NCI-H1930 (cell line): Measurements from ENCODE around the gene PPARA.
"Not testable (repeated sequence)": the region's sequence is repeated elsewhere in the genome, so short reads cannot be mapped to it uniquely, and the experiment has no call there.

ENCODE experiments used
- DNase-seq, 2 experiments: peaks; one replicate each; lab custom pipeline; 2025; lab: John Stamatoyannopoulos, UW

Gene PPARA

GRCh38 chr22:46126853-46127385, 23.4 kb upstream of the PPARA start:
- no peak for DNase-seq

- DNase-seq, result no peak
Measured at GRCh38 chr22:46127556-46127955, 22.8 kb upstream of the PPARA start.

- no peak for DNase-seq
Measured at GRCh38 chr22:46128606-46129005, 21.7 kb upstream of the PPARA start.

GRCh38 chr22:46129390-46130041, 20.8 kb upstream of the PPARA start:
- DNase-seq, result no peak

- DNase-seq, result no peak
Measured at GRCh38 chr22:46131151-46131587, 19.2 kb upstream of the PPARA start.

- not testable (repeated sequence) for DNase-seq
Measured at GRCh38 chr22:46132193-46132829, 18.0 kb upstream of the PPARA start.

GRCh38 chr22:46132830-46133587, 17.3 kb upstream of the PPARA start:
- no peak for DNase-seq

- DNase-seq, result no peak
Measured at GRCh38 chr22:46133588-46133855, 16.8 kb upstream of the PPARA start.

GRCh38 chr22:46134111-46134705, 16.1 kb upstream of the PPARA start:
- DNase-seq, result no peak

GRCh38 chr22:46135611-46136485, 14.5 kb upstream of the PPARA start:
- DNase-seq, result no peak

GRCh38 chr22:46136486-46137217, 13.7 kb upstream of the PPARA start:
- DNase-seq, result no peak

GRCh38 chr22:46137218-46137766, 13.0 kb upstream of the PPARA start:
- no peak for DNase-seq

- no peak for DNase-seq
Measured at GRCh38 chr22:46138058-46138797, 12.1 kb upstream of the PPARA start.

GRCh38 chr22:46139417-46139816, 10.9 kb upstream of the PPARA start:
- not testable (repeated sequence) for DNase-seq

GRCh38 chr22:46139895-46140350, 10.4 kb upstream of the PPARA start:
- no peak for DNase-seq

- no peak for DNase-seq
Measured at GRCh38 chr22:46140989-46141928, 9.1 kb upstream of the PPARA start.

GRCh38 chr22:46142548-46143490, 7.5 kb upstream of the PPARA start:
- no peak for DNase-seq
